Smooth muscle cell (in vitro differentiated cells): ENCODE data around the gene MRGPRG. TPM values are rescaled to one million over a fixed set of nuclear protein-coding genes. Genes with fewer than 3 reads are reported as not detected.

ENCODE experiments used
- DNase-seq: peaks from one replicate; lab custom pipeline; 2025; ENCODE audit not compliant: unreplicated experiment; lab: John Stamatoyannopoulos, UW
- H2AFZ ChIP-seq: fragments of 200-600 bp; sonication (generic); 2 replicates; pipeline ENCODE4 v1.6.0; 2016; ENCODE audit warnings: antibody characterized with exemption, low read depth, mild to moderate bottlenecking
- H3F3A ChIP-seq: fragments of 200-600 bp; sonication (generic); 2 replicates; pipeline ENCODE4 v1.6.0; 2017; ENCODE audit warnings: antibody characterized with exemption, low read depth
- H3K27ac ChIP-seq: fragments of 200-600 bp; sonication (generic); 2 replicates; pipeline ENCODE4 v1.5.1; 2016; ENCODE audit warnings: low read depth, mild to moderate bottlenecking
- H3K27me3 ChIP-seq: fragments of 200-600 bp; sonication (generic); 2 replicates; pipeline ENCODE4 v1.6.1; 2016; ENCODE audit warnings: low read depth, mild to moderate bottlenecking
- H3K36me3 ChIP-seq: fragments of 200-600 bp; sonication (generic); 2 replicates; pipeline ENCODE4 v1.5.1; 2016; ENCODE audit warnings: low read depth
- H3K4me1 ChIP-seq: fragments of 200-600 bp; sonication (generic); 2 replicates; pipeline ENCODE4 v1.5.1; 2016; ENCODE audit warnings: low read depth
- H3K4me2 ChIP-seq: fragments of 200-600 bp; sonication (generic); 2 replicates; pipeline ENCODE4 v1.6.0; 2016; ENCODE audit warnings: mild to moderate bottlenecking
- H3K4me3 ChIP-seq: fragments of 200-600 bp; sonication (generic); 2 replicates; pipeline ENCODE4 v1.5.1; 2016; ENCODE audit warnings: mild to moderate bottlenecking
- H3K79me2 ChIP-seq: fragments of 200-600 bp; sonication (generic); 2 replicates; pipeline ENCODE4 v1.6.0; 2016; ENCODE audit warnings: low read depth, mild to moderate bottlenecking
- H3K9ac ChIP-seq: fragments of 200-600 bp; sonication (generic); 2 replicates; pipeline ENCODE4 v1.6.0; 2016; ENCODE audit warnings: low read depth
- H3K9me3 ChIP-seq: fragments of 200-600 bp; sonication (generic); replicated peaks from 2 replicates; pipeline ENCODE4 v1.5.1; 2016; ENCODE audit warnings: low read depth
- H4K20me1 ChIP-seq: fragments of 200-600 bp; sonication (generic); 2 replicates; pipeline ENCODE4 v1.6.0; 2016; ENCODE audit warnings: low read depth
- WGBS: methylation state at CpG from one replicate; pipeline ENCODE4 v1.1.7; 2016; ENCODE audit warnings: low lambda C conversion rate; 5-methylcytosine and 5-hydroxymethylcytosine counted together
- polyA plus RNA-seq: library from polyadenylated mRNA; unstranded; fragments of >200 nt; fragmentation: Nextera tagmentation; extraction: Ambion mirVana; gene quantifications from 2 replicates; pipeline ENCODE4 v1.2.1, GENCODE V29; 2016
- total RNA-seq: library from RNA; depleted of rRNA; stranded (reverse); fragments of >200 nt; gene quantifications from 2 replicates; pipeline ENCODE4 v1.2.3, GENCODE V29; 2014
- TF ChIP-seq, protein P1 (sequence below): fragments of 200-600 bp; sonication (generic); IDR thresholded peaks from 2 replicates; pipeline ENCODE4 v1.5.1; 2017; ENCODE audit warnings: borderline replicate concordance, mild to moderate bottlenecking, antibody characterized with exemption; ENCODE audit not compliant: insufficient read depth, poor library complexity, severe bottlenecking

MRGPRG gene
- total and polyA plus RNA-seq, 2 experiments from 2014 or later = not detected

DNA sequence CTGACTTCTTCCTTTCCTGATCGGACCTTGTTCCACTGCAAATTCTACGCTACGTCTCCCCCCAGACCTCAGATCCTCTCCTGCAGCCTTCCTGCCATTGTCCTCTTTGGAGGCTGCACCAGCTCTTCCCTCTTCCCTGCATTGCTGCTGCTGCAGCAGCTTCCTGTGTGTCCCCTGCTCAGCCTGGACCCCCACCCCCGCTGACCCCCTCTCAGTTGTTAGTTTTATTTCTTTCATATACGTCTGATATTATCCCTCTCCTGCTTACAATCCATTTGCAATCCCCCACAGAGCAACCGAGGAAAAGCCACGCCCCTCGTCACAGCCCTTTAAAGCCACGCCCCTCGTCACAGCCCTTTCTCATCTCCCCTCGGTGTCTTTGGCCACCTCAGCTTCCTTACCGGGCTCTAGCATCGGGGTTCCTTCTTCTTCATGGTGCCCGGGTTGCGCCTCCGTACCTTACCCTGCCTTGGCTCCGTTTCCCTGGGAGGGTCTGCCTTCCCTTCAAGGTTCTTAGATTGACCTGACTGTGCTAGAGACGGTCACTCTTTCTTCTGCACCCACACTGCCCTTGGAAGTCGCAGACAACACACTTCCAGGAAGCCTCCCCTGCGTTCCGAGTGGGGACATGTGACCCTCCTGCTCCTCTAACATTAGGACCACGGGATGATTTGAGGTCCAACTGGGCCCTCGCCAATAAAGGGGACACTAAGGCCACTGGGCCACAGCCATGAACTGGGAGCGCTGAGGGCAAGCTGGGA lies 4.8 kb downstream of the MRGPRG start:
- no peak overlapping the region for H3K27ac ChIP-seq
- no peak overlapping the region for H2AFZ ChIP-seq
- no peak overlapping the region for H3K9ac ChIP-seq
- no peaks in the 10 kb centered on the region for H3F3A ChIP-seq
- peaks cover 3% of the 10 kb centered on the region for H3K27me3 ChIP-seq
- TF ChIP-seq, protein P1, sequence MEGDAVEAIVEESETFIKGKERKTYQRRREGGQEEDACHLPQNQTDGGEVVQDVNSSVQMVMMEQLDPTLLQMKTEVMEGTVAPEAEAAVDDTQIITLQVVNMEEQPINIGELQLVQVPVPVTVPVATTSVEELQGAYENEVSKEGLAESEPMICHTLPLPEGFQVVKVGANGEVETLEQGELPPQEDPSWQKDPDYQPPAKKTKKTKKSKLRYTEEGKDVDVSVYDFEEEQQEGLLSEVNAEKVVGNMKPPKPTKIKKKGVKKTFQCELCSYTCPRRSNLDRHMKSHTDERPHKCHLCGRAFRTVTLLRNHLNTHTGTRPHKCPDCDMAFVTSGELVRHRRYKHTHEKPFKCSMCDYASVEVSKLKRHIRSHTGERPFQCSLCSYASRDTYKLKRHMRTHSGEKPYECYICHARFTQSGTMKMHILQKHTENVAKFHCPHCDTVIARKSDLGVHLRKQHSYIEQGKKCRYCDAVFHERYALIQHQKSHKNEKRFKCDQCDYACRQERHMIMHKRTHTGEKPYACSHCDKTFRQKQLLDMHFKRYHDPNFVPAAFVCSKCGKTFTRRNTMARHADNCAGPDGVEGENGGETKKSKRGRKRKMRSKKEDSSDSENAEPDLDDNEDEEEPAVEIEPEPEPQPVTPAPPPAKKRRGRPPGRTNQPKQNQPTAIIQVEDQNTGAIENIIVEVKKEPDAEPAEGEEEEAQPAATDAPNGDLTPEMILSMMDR = no peak
- H4K20me1 ChIP-seq = no peaks in the 10 kb centered on the region
- H3K79me2 ChIP-seq = no peaks in the 10 kb centered on the region
- no peak overlapping the region for H3K4me3 ChIP-seq
- no peaks in the 10 kb centered on the region for H3K36me3 ChIP-seq
- 73% methylated on average over 24 of the region's 24 CpGs for WGBS
- H3K4me2 ChIP-seq = no peak overlapping the region
- no peaks in the 10 kb centered on the region for H3K4me1 ChIP-seq
- H3K9me3 ChIP-seq = no peaks in the 10 kb centered on the region
- no peak for DNase-seq

DNA sequence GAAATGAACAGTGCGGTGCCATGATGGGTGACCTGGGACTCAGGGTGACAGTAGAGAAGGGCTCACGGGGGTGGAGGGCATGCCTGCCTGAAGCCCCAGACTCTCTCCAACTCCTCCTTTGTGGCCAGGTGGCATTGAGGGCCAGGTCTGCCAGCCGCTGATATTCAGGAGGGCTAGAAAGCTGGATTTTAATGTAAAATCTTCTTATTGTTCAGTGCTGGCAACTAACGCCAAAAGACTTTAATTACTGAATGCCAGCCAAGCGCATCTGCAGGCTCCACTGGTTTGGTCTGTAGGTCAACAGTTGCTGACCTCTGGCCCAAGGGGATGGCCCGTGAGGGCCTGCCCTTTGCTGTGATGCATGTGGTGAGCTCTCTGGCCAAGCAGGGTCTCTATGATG lies 10.3 kb downstream of the MRGPRG start:
- H3K4me2 ChIP-seq = no peak overlapping the region
- peaks cover 4% of the 10 kb centered on the region for H3K4me1 ChIP-seq
- no peaks in the 10 kb centered on the region for H3F3A ChIP-seq
- TF ChIP-seq, protein P1 = no peak
- H3K27ac ChIP-seq = no peak overlapping the region
- no peak overlapping the region for H3K4me3 ChIP-seq
- no peak overlapping the region for H2AFZ ChIP-seq
- H3K27me3 ChIP-seq = peaks cover 26% of the 10 kb centered on the region
- H3K79me2 ChIP-seq = no peaks in the 10 kb centered on the region
- no peaks in the 10 kb centered on the region for H3K36me3 ChIP-seq
- WGBS = 89% methylated on average over 6 of the region's 6 CpGs
- no peak for DNase-seq
- H4K20me1 ChIP-seq = no peaks in the 10 kb centered on the region
- H3K9ac ChIP-seq = no peak overlapping the region
- no peaks in the 10 kb centered on the region for H3K9me3 ChIP-seq

DNA sequence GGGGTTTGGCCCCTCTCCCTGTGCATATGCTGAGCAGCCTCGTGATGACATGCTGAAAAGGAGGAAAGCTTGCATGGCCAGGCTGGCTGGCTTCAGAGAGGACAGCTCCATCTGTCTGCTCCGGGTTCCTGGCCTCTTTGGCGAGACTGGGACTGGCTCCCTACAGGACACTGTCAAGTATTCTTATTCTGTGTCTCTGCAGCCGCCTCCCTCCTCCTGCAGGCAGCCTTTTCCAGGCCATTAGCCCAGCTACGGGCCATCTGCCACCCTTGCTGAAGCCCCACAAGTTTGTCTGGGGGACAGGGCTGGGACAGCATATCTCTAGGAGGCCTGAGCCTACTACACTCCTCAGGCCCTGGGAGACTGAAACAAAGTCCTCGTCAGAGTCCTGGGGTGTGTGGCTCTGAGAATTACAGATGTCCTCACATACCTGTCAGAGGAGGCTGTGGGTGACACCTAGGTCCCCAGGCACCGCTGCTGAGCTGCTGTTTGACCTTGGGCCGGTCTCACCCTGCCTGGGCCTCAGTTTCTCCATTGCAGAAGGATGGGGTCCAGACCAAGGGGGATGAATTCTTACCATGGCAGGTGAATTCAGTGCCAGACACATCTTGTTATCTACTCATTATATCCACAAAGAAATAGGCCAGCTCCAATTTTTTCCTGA lies 11.0 kb downstream of the MRGPRG start:
- no peak overlapping the region for H2AFZ ChIP-seq

More for the DNA sequence above, 11.0 kb downstream of the MRGPRG start:
- DNase-seq = no peak
- Histone ChIP-seq H3K79me2 (no peaks in the 10 kb centered on the region), H3K4me2 (no peak overlapping the region), H3K27me3 (peaks cover 33% of the 10 kb centered on the region), H3K9ac (no peak overlapping the region), H3K4me3 (no peak overlapping the region), H3K4me1 (peaks cover 10% of the 10 kb centered on the region), H3F3A (no peaks in the 10 kb centered on the region), H4K20me1 (no peaks in the 10 kb centered on the region), H3K27ac (no peak overlapping the region), H3K36me3 (no peaks in the 10 kb centered on the region), H3K9me3 (no peaks in the 10 kb centered on the region)
- WGBS = 80% methylated on average over 8 of the region's 8 CpGs
- TF ChIP-seq, protein P1 = no peak
